ENCODE data around the gene RPRD1B. TPM values are rescaled to one million over a fixed set of nuclear protein-coding genes. Genes with fewer than 3 reads are reported as not detected.
A peak's percentile ranks its signal among the peaks of the same experiment; 100 is the strongest.
"Not testable (repeated sequence)": the region's sequence is repeated elsewhere in the genome, so short reads cannot be mapped to it uniquely, and the experiment has no call there.

Gene RPRD1B
- total RNA-seq, 1 experiment from 2014 or later, result 56.6 TPM

DNA sequence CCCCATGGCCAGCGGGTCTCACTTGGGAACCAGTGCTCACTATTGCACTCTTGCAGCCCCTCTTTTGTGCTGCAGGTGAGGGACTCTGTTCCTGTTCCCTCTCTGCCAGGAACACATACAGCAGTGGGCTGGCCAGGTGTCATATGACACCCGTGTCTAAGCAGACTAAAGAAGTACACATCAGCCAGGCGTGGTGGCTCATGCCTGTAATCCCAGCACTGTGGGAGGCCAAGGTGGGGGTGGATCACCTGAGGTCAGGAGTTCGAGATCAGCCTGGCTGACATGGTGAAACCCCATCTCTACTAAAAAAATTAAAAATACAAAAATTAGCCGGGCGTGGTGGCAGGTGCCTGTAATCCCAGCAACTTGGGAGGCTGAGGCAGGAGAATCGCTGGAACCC, 74.4 kb downstream of the RPRD1B start:
- peak overlapping the region; percentile 91; the same call in 1 of the 2 replicates for H3K27ac ChIP-seq
- peak in 1 of 2 experiments; percentile 57 for DNase-seq
- not testable (repeated sequence) for H3K9me3 ChIP-seq (replicated peaks)

DNA sequence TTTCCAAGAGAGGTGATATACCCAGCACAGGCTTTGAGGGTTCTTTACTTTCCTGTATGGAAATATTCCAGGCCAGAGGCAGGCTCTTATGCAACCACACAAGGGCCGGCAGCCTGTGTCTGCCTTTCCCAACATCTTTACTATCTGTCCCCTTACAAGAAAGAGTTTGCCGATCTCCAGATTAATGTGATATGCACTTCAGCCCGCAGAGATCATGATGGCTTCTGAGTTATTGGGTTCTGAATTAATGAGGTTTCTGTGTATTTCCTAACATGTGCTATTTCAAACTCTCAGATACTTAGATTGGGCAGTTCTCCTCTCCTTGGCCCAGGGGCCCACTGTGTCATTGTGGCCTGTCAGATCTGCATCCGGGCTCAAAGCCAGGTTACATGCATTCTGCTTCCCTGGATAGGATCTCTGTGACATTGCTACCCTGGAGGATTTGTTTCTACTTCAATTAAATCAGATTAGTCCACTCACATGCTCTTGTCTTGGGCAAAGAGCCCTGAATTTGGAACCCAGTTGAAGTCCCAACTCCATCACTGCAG, 75.0 kb downstream of the RPRD1B start:
- no peak overlapping the region for H3K4me3 ChIP-seq
- H3K9me3 ChIP-seq (replicated peaks), result peaks cover 2% of the 10 kb centered on the region; the same call in 1 of the 2 replicates
- DNase-seq, result no peak
- H3K27ac ChIP-seq, result peak overlapping the region; percentile 91
- no peaks in the 10 kb centered on the region for H3K27me3 ChIP-seq
- peaks cover 63% of the 10 kb centered on the region for H3K4me1 ChIP-seq
- no peaks in the 10 kb centered on the region for H3K36me3 ChIP-seq

More for the DNA sequence above, 74.4 kb downstream of the RPRD1B start:
- not testable (repeated sequence) for H3K36me3 ChIP-seq, H3K27me3 ChIP-seq, H3K4me3 ChIP-seq
- H3K4me1 ChIP-seq, result peaks cover 58% of the 10 kb centered on the region

DNA sequence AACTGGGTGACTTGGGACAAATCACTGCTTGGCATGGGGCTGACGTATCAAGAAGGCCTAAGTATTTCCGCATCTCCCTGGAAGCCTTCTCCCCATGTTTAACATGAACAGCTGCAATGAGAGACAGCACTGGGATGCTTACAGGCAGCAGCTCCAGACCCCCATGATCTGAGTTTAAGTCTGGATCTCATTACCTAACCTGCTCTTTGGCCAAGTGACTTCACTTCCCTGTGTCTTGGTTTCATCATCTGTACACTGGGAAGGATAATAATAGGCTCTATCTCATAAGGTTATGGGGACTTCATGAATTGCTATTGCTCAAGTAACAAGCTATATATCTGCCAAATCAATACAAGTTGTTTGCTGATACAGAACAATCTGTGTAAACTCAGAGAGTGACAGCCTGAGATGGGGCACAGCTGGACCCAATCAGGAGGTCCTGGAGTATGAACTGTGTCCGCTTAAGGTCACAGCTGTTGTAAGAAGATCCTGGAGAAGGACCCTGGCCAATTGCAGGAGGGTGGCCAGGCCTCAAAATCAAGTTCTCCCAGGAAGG, 75.5 kb downstream of the RPRD1B start:
- peaks cover 69% of the 10 kb centered on the region for H3K4me1 ChIP-seq
- H3K27me3 ChIP-seq, result no peaks in the 10 kb centered on the region
- H3K27ac ChIP-seq, result peak overlapping the region; percentile 91
- peak; percentile 90 to 97 for DNase-seq
- H3K9me3 ChIP-seq (replicated peaks), result no peaks in the 10 kb centered on the region; the same call in 1 of the 2 replicates
- no peak overlapping the region for H3K4me3 ChIP-seq
- H3K36me3 ChIP-seq, result no peaks in the 10 kb centered on the region

DNA sequence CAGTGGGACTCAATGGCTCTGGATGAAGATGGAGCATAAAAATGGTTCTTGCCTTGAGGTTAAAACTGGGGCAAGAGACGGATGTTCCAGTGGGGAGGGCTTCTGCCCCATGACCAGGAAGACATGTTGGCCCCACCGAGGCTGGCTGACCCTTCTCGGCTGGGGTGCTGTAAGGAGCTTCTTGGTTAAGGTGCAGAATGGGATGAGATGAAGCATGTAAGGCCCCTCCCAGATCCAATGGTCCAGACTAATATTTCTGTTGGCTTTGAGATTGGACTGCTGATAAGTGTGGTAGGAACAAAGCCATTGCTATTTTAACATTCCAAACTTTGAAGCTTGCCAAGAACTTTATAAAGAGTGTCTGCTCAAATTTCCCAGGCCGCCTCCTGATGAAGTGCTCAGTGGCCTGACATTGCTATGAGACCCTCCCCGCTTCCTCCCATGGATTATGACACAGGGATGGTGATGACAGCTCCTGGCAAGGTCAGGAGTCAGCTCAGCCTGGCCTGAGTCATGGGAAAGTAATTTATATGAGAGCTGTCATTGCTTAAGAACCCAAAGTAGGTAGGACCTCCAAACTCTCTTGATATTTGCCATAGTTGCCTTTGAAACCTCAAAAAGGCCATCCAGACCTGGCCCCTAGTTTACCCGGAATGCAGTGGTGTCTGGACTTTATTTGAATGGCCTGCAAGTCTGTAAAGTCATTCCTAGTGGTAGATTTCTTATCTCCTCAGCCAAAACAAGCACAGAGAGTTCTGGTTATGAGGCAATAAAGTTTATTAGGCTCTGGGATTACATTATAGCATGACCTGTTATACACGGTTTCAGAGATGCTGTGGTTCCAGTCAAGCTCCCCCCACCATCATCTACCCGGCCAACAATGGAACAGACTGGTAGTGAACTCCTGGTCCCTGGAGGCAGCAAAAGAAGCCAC, 76.3 kb downstream of the RPRD1B start:
- H3K27ac ChIP-seq, result peak overlapping the region; percentile 91
- H3K27me3 ChIP-seq, result no peaks in the 10 kb centered on the region
- peak; percentile 85 to 88 for DNase-seq
- peaks cover 69% of the 10 kb centered on the region for H3K4me1 ChIP-seq
- H3K4me3 ChIP-seq, result no peak overlapping the region
- H3K36me3 ChIP-seq, result no peaks in the 10 kb centered on the region
- H3K9me3 ChIP-seq (replicated peaks), result no peaks in the 10 kb centered on the region; the same call in 1 of the 2 replicates

DNA sequence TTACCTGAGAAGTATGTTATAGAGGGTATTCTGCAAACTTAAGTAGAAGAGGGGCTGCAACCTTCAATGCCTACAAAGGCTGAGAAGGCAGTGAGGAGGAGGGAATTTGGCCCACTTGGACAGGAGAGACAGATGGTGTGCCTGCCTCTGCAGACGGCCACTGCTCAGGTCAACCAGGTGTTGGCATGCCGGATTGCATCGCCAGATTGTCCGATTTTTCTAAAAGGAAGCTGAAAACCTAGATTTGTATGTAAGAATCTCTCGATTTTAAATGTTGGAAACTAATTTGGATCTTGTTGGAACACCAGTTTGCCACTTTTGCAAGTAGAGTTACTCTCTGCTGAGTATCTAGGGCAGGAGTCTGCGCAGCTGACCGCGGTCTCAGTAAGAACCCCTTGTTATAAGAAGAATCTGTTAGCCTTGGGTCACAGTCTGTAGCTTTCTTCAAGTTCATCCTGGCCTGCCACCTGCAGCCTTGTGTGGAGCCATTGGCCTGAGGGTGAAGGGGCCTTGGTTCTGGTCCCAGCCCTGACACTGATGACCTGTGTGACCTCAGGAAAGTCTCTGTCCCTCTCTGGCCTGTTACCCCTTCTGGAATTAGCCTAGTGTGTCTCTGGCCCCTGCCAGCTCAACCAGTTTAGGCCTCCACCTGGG, 77.1 kb downstream of the RPRD1B start:
- H3K4me1 ChIP-seq, result peaks cover 69% of the 10 kb centered on the region

DNA sequence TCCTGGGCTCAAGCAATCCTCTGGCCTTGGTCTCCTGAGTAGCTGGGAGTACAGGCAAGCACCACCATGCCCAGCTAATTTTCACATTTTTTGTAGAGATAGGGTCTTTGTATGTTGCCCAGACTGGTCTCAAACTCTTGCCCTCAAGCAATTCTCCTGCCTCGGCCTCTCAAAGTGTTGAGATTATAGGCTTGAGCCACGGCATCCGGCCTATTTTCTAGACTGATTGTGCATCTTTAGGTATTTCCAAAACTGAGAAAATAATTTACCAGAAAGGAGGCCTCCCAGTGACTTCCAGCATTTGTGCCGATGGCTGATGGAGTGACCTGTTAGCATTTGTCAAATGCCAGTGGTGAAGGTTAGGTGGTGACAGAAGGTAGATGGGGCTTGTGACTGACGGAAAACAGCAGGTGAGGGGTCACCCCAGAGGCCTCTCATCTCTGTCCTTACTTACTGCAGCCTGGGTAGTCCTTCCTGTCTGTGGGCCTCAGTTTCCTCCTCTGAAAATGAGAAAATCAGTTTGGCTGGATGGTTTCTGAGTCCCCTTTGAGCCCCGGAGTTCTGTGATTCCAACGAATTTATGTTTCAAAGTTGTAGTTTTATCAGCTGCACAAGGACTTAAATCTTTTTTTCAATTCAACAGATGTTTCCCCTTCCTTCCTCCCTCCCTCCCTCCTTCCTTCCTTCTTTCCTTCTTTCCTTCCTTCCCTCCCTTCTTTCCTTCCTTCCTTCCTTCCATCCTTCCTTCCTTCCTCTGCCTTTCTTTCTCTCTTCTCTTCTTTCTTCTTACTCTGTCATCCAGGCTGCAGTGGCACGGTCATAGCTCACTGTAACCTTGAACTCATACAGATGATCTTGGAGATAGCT, 78.1 kb downstream of the RPRD1B start:
- peaks cover 67% of the 10 kb centered on the region for H3K4me1 ChIP-seq
- no peaks in the 10 kb centered on the region for H3K36me3 ChIP-seq
- no peak overlapping the region for H3K4me3 ChIP-seq
- peak overlapping the region; percentile 42 for H3K27ac ChIP-seq
- no peaks in the 10 kb centered on the region; the same call in 1 of the 2 replicates for H3K9me3 ChIP-seq (replicated peaks)
- no peaks in the 10 kb centered on the region for H3K27me3 ChIP-seq
- DNase-seq, result peak; percentile 58 to 73

More for the DNA sequence above, 77.1 kb downstream of the RPRD1B start:
- Histone ChIP-seq H3K27ac (peak overlapping the region; percentile 91), H3K36me3 (no peaks in the 10 kb centered on the region), H3K4me3 (no peak overlapping the region), H3K27me3 (no peaks in the 10 kb centered on the region), H3K9me3 (replicated peaks) (no peaks in the 10 kb centered on the region; the same call in 1 of the 2 replicates)
- DNase-seq, result no peak

DNA sequence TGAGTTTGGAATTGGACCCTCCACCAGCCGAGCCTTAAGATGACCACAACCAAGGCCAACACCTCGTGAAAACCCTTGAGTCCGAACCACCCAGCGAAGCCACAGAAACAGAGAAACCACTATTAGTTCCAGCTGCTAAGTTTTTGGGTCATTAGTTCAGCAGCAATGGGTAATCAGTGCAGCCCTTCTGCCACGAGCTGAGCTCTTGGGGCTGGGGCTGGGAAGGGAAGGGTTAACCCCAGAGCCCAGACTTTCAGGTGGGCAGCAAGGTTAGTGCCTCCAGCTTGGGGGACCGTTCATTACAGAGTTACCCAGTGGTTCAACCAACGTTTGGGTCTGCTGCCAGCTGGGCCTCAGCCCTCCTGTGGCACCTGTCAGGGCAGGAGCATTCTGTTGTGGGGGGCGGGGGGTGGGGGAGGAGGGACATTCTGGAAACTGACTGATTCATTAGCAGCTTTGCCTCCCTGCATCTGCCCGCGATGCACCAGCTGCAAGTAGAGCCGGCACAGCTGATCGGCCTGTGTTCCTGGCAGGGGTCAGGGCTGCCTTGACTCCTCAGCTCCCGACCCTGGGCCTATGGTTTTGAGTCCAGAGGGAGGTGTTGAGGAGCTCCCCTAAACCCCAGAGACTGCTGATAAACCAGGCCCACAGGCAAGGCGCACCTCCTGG, 78.8 kb downstream of the RPRD1B start:
- H3K27me3 ChIP-seq, result no peaks in the 10 kb centered on the region
- DNase-seq, result peak; percentile 75 to 81
- H3K4me3 ChIP-seq, result no peak overlapping the region
- H3K27ac ChIP-seq, result peak overlapping the region; percentile 42
- peaks cover 69% of the 10 kb centered on the region for H3K4me1 ChIP-seq
- H3K36me3 ChIP-seq, result no peaks in the 10 kb centered on the region
- peaks cover 5% of the 10 kb centered on the region; the same call in 1 of the 2 replicates for H3K9me3 ChIP-seq (replicated peaks)

DNA sequence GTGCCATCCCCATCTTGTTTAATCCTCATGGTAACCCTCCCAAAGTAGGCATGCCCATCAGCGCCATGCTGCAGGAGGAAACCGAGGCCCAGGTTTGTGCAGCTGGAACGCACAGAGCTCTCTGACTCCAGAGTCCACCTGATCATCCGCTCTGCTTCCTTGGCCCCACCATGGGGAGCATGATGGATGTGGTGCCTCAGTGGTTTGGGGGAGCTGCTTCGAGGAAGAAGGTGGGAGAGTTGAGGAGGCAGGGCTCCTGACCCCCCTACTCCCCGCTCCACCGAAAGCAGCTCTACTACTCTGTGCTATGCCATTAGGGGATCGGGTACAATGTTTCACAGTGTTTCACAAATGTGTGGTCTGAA, 79.4 kb downstream of the RPRD1B start:
- Histone ChIP-seq H3K36me3 (no peaks in the 10 kb centered on the region), H3K4me3 (no peak overlapping the region), H3K27ac (no peak overlapping the region), H3K4me1 (peaks cover 73% of the 10 kb centered on the region), H3K9me3 (replicated peaks) (0 out of 2 replicates have a peak, but pooled peaks cover 5% of the 10 kb centered on the region), H3K27me3 (no peaks in the 10 kb centered on the region)
- DNase-seq, result no peak

DNA sequence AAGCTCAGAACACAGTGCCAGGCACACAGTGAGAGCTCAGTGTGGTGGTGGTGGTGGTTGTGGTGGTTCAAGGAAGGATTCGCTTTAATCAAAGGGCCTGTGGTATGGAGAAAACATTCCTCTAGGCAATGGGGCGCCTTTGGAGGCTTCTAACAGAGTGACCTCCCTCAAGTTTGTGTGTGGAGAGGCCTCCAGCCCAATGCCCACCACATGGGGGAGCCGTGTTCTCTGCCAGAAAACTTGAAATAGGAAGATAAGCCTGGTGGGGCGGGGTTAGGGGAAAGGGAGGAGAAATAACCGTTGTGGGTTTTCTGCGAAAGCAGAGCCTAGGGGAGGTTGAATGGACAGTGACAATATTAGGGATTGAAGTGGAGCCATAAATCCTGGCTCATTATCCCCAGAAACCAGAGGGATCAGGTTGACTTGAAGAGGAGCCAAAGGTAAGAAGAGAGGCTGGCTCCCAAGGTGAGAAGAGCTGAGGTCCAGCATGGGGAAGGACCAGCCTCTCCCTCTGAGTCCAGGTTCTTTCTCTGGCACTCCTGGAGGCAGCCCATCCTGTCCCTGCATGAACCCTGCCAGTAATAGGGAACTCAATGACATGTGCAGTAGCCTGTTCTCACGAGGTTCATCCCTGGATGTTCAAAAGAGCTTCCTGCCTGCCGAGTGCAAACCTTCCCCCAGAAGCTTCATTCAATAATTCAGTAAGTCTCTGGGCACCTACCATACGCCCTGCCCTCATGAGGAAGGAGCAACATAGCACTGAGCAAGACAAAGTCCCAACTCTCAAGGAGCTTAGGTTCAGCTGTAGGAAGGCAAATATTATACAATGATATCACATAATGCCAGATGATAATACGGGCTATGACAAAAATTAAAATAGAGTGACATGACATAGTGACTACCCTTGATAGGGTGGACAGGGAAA, 80.1 kb downstream of the RPRD1B start:
- no peak overlapping the region for H3K4me3 ChIP-seq
- H3K36me3 ChIP-seq, result no peaks in the 10 kb centered on the region
- H3K9me3 ChIP-seq (replicated peaks), result 0 out of 2 replicates have a peak, but pooled peaks cover 5% of the 10 kb centered on the region
- peak; percentile 83 to 87 for DNase-seq
- peaks cover 69% of the 10 kb centered on the region for H3K4me1 ChIP-seq
- no peak overlapping the region for H3K27ac ChIP-seq
- H3K27me3 ChIP-seq, result no peaks in the 10 kb centered on the region

DNA sequence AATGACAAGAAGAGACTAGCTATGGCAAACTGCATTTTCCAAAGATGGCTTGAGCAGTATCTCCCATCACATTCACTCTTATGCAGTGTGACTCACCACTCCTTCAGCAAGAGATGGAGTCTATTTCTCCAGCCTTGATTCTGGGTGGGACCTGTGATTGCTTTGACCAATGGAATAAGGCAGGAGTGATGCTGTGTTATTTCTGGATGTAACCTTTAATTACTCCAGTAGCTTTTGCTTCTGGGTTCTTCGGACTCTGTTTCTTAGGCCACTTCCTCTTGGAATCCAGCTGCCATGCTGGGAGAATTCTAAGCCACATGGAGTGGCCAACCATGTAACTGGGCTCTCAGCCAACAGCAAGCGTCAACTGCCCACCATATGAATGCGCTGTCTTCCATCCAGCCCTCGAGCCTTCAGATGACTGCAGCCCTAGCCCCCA, 80.8 kb downstream of the RPRD1B start:
- 0 out of 2 replicates have a peak, but pooled peaks cover 5% of the 10 kb centered on the region for H3K9me3 ChIP-seq (replicated peaks)
- no peak overlapping the region for H3K4me3 ChIP-seq
- DNase-seq, result peak in 1 of 2 experiments; percentile 53
- no peaks in the 10 kb centered on the region for H3K27me3 ChIP-seq
- no peak overlapping the region for H3K27ac ChIP-seq
- no peaks in the 10 kb centered on the region for H3K36me3 ChIP-seq
- peaks cover 61% of the 10 kb centered on the region for H3K4me1 ChIP-seq

DNA sequence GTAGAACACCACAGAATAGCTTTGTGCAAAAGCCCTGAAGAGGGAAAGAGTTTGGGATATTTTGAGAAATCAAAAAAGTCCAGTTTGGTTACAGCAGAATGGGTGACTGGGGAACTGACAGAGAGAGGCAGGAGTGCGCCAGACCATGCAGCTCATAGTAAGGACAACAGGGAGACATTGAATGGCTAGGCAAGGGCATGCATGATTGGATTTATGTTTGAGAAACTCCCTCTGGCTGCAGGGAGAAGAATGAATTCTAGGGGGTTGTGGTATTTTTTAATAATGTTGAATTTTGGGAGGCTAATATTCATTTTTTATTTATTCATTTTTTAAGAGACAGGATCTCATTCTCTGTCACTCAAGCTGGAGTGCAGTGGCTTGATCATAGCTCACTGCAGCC, 81.7 kb downstream of the RPRD1B start:
- Histone ChIP-seq H3K4me3 (no peak overlapping the region), H3K27ac (no peak overlapping the region), H3K36me3 (no peaks in the 10 kb centered on the region), H3K4me1 (peaks cover 53% of the 10 kb centered on the region), H3K27me3 (no peaks in the 10 kb centered on the region), H3K9me3 (replicated peaks) (0 out of 2 replicates have a peak, but pooled peaks cover 5% of the 10 kb centered on the region)
- DNase-seq, result no peak

DNA sequence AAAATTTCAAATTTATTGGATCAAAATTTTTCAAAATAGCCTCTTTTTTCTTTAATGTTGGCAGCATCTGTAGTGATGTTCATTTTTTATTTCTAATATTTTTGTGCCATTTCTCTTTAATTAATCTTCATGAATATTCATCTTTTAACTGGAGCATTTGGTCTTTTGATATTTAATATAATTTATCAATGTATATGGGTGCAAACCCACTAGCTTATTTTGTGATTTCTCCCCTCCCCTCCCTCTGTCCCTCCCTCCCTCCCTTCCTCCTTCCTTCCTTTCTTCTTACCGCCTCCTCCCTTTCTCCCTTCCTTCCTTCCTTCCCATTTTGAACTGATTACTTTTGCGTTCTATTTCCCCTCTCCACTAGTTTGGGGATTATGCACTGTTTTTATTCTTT, 82.3 kb downstream of the RPRD1B start:
- peaks cover 46% of the 10 kb centered on the region for H3K4me1 ChIP-seq
- no peaks in the 10 kb centered on the region for H3K27me3 ChIP-seq
- H3K9me3 ChIP-seq (replicated peaks), result 0 out of 2 replicates have a peak, but pooled peaks cover 5% of the 10 kb centered on the region
- H3K4me3 ChIP-seq, result no peak overlapping the region
- H3K27ac ChIP-seq, result no peak overlapping the region
- DNase-seq, result no peak
- H3K36me3 ChIP-seq, result no peaks in the 10 kb centered on the region
